Daoy (cell line): ENCODE results near the gene TCF23. TPM values are rescaled to one million over a fixed set of nuclear protein-coding genes. Genes with fewer than 3 reads are reported as not detected.
"Not testable (repeated sequence)": the region's sequence is repeated elsewhere in the genome, so short reads cannot be mapped to it uniquely, and the experiment has no call there.

Experiments used
- DNase-seq: peaks from one replicate; pipeline ENCODE4 v3.0.0-alpha.2; 2015; ENCODE audit warnings: low read depth
- total RNA-seq: library from RNA; depleted of rRNA; stranded (reverse); fragments of >200 nt; shearing (Covaris generic); gene quantifications from 2 replicates; pipeline ENCODE4 v1.2.3, GENCODE V29; 2014; rRNA removed

Gene TCF23
- not detected in 2 replicates for total RNA-seq

- no peak for DNase-seq
Observed at GRCh38 chr2:27148801-27149439, at the start of gene TCF23. Gene TCF23 (plus strand): TSS chr2:27149004. CDS start chr2:27149134, 130 bp downstream.

- DNase-seq: no peak
Observed at GRCh38 chr2:27099334-27099955, 49.4 kb upstream of the TCF23 start.

- DNase-seq: no peak
Observed at GRCh38 chr2:27100036-27100435, 48.8 kb upstream of the TCF23 start.

- DNase-seq: no peak
Observed at GRCh38 chr2:27102329-27102728, 46.5 kb upstream of the TCF23 start.

- DNase-seq: no peak
Observed at GRCh38 chr2:27105981-27106380, 42.8 kb upstream of the TCF23 start.

- DNase-seq: no peak
Observed at GRCh38 chr2:27108221-27108620, 40.6 kb upstream of the TCF23 start.

GRCh38 chr2:27109083-27109482 is 39.7 kb upstream of the TCF23 start:
- DNase-seq: no peak

- DNase-seq: not testable (repeated sequence)
Observed at GRCh38 chr2:27110603-27111352, 38.0 kb upstream of the TCF23 start.

- DNase-seq: not testable (repeated sequence)
Observed at GRCh38 chr2:27111392-27112078, 37.3 kb upstream of the TCF23 start.

- DNase-seq: no peak
Observed at GRCh38 chr2:27115519-27115918, 33.3 kb upstream of the TCF23 start.

- DNase-seq: no peak
Observed at GRCh38 chr2:27117995-27118524, 30.7 kb upstream of the TCF23 start.

- peak; percentile 35 for DNase-seq
Observed at GRCh38 chr2:27118525-27119329, 30.1 kb upstream of the TCF23 start, which contains the start of gene CGREF1. Gene CGREF1 (minus strand): TSS chr2:27119128. CDS start chr2:27104366, 14,762 bp downstream.

- not testable (repeated sequence) for DNase-seq
Observed at GRCh38 chr2:27119330-27119670, 29.5 kb upstream of the TCF23 start.

GRCh38 chr2:27121906-27122305 is 26.9 kb upstream of the TCF23 start:
- DNase-seq: no peak

- no peak for DNase-seq
Observed at GRCh38 chr2:27122791-27123190, 26.0 kb upstream of the TCF23 start.

GRCh38 chr2:27123302-27124150 is 25.3 kb upstream of the TCF23 start, which contains the start of gene ABHD1:
Gene ABHD1 (plus strand): TSS chr2:27123815. CDS start chr2:27123949, 134 bp downstream.
- DNase-seq: peak; percentile 52

GRCh38 chr2:27125104-27125503 is 23.7 kb upstream of the TCF23 start:
- DNase-seq: no peak

GRCh38 chr2:27126252-27126710 is 22.5 kb upstream of the TCF23 start:
- DNase-seq: no peak

- DNase-seq: no peak
Observed at GRCh38 chr2:27127883-27128667, 20.7 kb upstream of the TCF23 start.
